HepG2 (cell line): ENCODE results near the gene TOMM6. TPM values are rescaled to one million over a fixed set of nuclear protein-coding genes. Genes with fewer than 3 reads are reported as not detected.

Source experiments
- CBX5 ChIP-seq: sonication (generic); formaldehyde crosslinking; IDR thresholded peaks from 2 replicates; pipeline ENCODE4 v1.4.0; 2020; ENCODE audit warnings: missing genetic modification reagents, borderline replicate concordance
- CHD2 ChIP-seq: IDR thresholded peaks from 2 replicates; pipeline ENCODE4 v1.6.1; 2011; ENCODE audit warnings: low read depth, low read length, improper control_type of control experiment
- FOXK2 ChIP-seq: fragments of 450-650 bp; IDR thresholded peaks from 2 replicates; pipeline ENCODE4 v1.6.1; 2016
- IRX3 ChIP-seq: sonication (generic); formaldehyde crosslinking; IDR thresholded peaks from 2 replicates; pipeline ENCODE4 v1.8.1; 2023; ENCODE audit warnings: mild to moderate bottlenecking, low read depth, missing genetic modification reagents, borderline replicate concordance
- KDM2A ChIP-seq: sonication (generic); formaldehyde crosslinking; IDR thresholded peaks from 2 replicates; pipeline ENCODE4 v1.4.0; 2020; ENCODE audit warnings: low read depth, missing genetic modification reagents, borderline replicate concordance
- KDM4B ChIP-seq: sonication (generic); formaldehyde crosslinking; IDR thresholded peaks from 2 replicates; pipeline ENCODE4 v1.4.0; 2020; ENCODE audit warnings: missing genetic modification reagents
- MAZ ChIP-seq, 2 experiments: sonication (generic) in 1 of 2; formaldehyde crosslinking in 1 of 2; IDR thresholded peaks; 2 replicates each; pipeline versions ENCODE4 v1.5.0 to v1.6.1; 2012 to 2020; ENCODE audit warnings: low read depth in 2 of 2, mild to moderate bottlenecking in 2 of 2, borderline replicate concordance in 1 of 2, improper control_type of control experiment in 1 of 2, low read length in 1 of 2, missing genetic modification reagents in 1 of 2, moderate library complexity in 1 of 2
- POLR2AphosphoS5 ChIP-seq: IDR thresholded peaks from 2 replicates; pipeline ENCODE4 v1.6.1; 2012; ENCODE audit warnings: low read depth, low read length
- RAD51 ChIP-seq: fragments of 450-650 bp; IDR thresholded peaks from 2 replicates; pipeline ENCODE4 v1.6.1; 2016; ENCODE audit warnings: borderline replicate concordance
- RFX5 ChIP-seq: IDR thresholded peaks from 2 replicates; pipeline ENCODE4 v1.6.1; 2011; ENCODE audit warnings: low read depth, low read length, improper control_type of control experiment
- RXRB ChIP-seq: IDR thresholded peaks from 2 replicates; pipeline ENCODE4 v1.6.1; 2016; ENCODE audit warnings: borderline replicate concordance, missing genetic modification reagents, missing compliant biosample characterization
- SAFB2 ChIP-seq: sonication (generic); formaldehyde crosslinking; IDR thresholded peaks from 2 replicates; pipeline ENCODE4 v1.5.1; 2020; ENCODE audit warnings: missing genetic modification reagents, low read depth, mild to moderate bottlenecking, borderline replicate concordance
- SATB2 ChIP-seq: sonication (generic); formaldehyde crosslinking; IDR thresholded peaks from 2 replicates; pipeline ENCODE4 v1.5.0; 2020; ENCODE audit warnings: missing genetic modification reagents
- TCF7 ChIP-seq: sonication (generic); IDR thresholded peaks from 2 replicates; pipeline ENCODE4 v1.6.1; 2016; ENCODE audit warnings: antibody characterized with exemption, low read depth
- TMF1 ChIP-seq: sonication (generic); formaldehyde crosslinking; IDR thresholded peaks from 2 replicates; pipeline ENCODE4 v1.8.1; 2022; ENCODE audit warnings: low read depth, missing genetic modification reagents
- TP53 ChIP-seq: sonication (generic); formaldehyde crosslinking; conservative IDR thresholded peaks from 2 replicates; pipeline ENCODE4 v1.4.0; 2020; ENCODE audit warnings: missing genetic modification reagents
- TSC22D2 ChIP-seq: sonication (generic); formaldehyde crosslinking; IDR thresholded peaks from 2 replicates; pipeline ENCODE4 v1.5.1; 2020; ENCODE audit warnings: missing genetic modification reagents, mild to moderate bottlenecking, borderline replicate concordance
- ZNF24 ChIP-seq: fragments of 450-650 bp; IDR thresholded peaks from 2 replicates; pipeline ENCODE4 v1.6.1; 2017; ENCODE audit warnings: antibody characterized with exemption, mild to moderate bottlenecking
- ZNF841 ChIP-seq: sonication (generic); formaldehyde crosslinking; IDR thresholded peaks from 2 replicates; pipeline ENCODE4 v1.8.1; 2023; ENCODE audit warnings: missing genetic modification reagents, borderline replicate concordance
- polyA plus RNA-seq, 8 experiments: library from polyadenylated mRNA; depleted of rRNA in 3 of 8; stranded (reverse) in 7 of 8; unstranded in 1 of 8; fragments of >200 nt; fragmentation: Illumina TruSeq in 4 of 8; extraction: Trizol in 4 of 8; gene quantifications; 2 replicates each; pipeline versions ENCODE4 v1.2.1 to v1.2.3, GENCODE V29; 2011 to 2016; ENCODE audit warnings: low read depth in 4 of 8, missing spikeins in 1 of 8, mixed read lengths in 1 of 8; ENCODE audit not compliant: insufficient read depth in 1 of 8
- total RNA-seq, 5 experiments: library from RNA; depleted of rRNA; stranded (reverse); fragments of >200 nt; fragmentation: Illumina TruSeq; extraction: Trizol; gene quantifications; 2 replicates each; pipeline ENCODE4 v1.2.3, GENCODE V29; 2016; ENCODE audit warnings: low read depth in 1 of 5
- TF ChIP-seq, protein P1 (sequence below): sonication (generic); formaldehyde crosslinking; IDR thresholded peaks from 2 replicates; pipeline ENCODE4 v1.4.0; 2020; ENCODE audit warnings: missing genetic modification reagents
- TF ChIP-seq, protein P2 (sequence below): sonication (generic); formaldehyde crosslinking; conservative IDR thresholded peaks from 2 replicates; pipeline ENCODE4 v1.8.0; 2022; ENCODE audit warnings: low read depth, missing genetic modification reagents
- TF ChIP-seq, protein P3 (sequence below): sonication (generic); formaldehyde crosslinking; IDR thresholded peaks from 2 replicates; pipeline ENCODE4 v1.5.1; 2020; ENCODE audit warnings: missing genetic modification reagents, mild to moderate bottlenecking, borderline replicate concordance
- TF ChIP-seq, protein P4 (sequence below): sonication (generic); formaldehyde crosslinking; IDR thresholded peaks from 2 replicates; pipeline ENCODE4 v1.9.0; 2022; ENCODE audit warnings: low read depth, missing genetic modification reagents

Gene TOMM6
- total and polyA plus RNA-seq, 2 of the 13 experiments (the other 11 are each of a cell fraction or from before 2014, with no cell fraction given), result 320 to 321 TPM

DNA sequence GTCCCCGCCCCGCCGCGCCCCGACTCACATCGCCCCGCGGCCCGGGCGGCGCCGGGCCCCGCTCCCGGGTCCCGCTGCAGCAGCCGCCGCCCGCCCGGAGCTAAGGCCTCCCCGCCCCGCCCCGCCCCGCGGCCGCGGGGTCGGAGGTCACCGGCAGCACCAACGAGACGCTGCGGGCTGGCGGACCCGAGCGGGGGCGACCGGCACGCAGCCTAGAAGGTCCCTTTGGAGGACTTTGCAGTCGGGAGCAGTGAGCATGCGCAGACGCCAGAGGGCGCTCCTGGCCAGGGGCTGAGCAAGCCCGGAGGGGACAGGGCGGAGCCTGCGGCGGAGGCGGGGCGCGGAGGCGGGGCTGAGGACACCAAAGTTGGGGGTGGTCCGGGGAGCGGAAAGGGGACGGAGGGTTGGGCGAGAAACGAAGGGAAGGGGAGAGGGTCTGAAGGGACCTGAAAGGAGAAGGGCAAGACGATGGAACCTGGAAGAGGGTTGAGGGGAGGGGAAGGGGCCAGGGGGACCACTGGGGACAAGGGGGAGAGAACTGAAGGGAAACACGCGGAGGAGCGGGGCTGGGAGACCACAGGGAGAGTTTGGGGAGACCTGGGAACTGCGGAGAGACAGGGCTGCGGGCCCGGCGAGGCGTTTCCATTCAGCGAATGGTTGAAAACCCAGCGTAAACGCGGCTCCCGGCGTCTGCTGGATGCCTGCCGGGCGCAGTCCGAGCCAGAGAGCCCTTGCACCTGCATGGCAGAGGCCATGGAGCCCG is 7.5 kb upstream of the TOMM6 start, which contains the start of gene FRS3 (continued):
- TF ChIP-seq TCF7, result no peak
- TF ChIP-seq SATB2 (CRISPR knock-in tag), result no peak
- TF ChIP-seq RFX5, result 0 out of 2 replicates have a peak, but pooled peaks have one; percentile 11
- TF ChIP-seq, protein P1, sequence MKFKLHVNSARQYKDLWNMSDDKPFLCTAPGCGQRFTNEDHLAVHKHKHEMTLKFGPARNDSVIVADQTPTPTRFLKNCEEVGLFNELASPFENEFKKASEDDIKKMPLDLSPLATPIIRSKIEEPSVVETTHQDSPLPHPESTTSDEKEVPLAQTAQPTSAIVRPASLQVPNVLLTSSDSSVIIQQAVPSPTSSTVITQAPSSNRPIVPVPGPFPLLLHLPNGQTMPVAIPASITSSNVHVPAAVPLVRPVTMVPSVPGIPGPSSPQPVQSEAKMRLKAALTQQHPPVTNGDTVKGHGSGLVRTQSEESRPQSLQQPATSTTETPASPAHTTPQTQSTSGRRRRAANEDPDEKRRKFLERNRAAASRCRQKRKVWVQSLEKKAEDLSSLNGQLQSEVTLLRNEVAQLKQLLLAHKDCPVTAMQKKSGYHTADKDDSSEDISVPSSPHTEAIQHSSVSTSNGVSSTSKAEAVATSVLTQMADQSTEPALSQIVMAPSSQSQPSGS (CRISPR knock-in tag), result peak; percentile 83
- TF ChIP-seq KDM2A (CRISPR knock-in tag), result peak; percentile 95
- peak; percentile 34; the same call in 1 of the 2 replicates for TF ChIP-seq TSC22D2 (CRISPR knock-in tag)
- TF ChIP-seq, protein P2, sequence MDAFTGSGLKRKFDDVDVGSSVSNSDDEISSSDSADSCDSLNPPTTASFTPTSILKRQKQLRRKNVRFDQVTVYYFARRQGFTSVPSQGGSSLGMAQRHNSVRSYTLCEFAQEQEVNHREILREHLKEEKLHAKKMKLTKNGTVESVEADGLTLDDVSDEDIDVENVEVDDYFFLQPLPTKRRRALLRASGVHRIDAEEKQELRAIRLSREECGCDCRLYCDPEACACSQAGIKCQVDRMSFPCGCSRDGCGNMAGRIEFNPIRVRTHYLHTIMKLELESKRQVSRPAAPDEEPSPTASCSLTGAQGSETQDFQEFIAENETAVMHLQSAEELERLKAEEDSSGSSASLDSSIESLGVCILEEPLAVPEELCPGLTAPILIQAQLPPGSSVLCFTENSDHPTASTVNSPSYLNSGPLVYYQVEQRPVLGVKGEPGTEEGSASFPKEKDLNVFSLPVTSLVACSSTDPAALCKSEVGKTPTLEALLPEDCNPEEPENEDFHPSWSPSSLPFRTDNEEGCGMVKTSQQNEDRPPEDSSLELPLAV (CRISPR knock-in tag), result no peak
- TF ChIP-seq TMF1, result 0 out of 2 replicates have a peak, but pooled peaks have one; percentile 55
- peak; percentile 97 for TF ChIP-seq MAZ (IDR thresholded peaks at IDR 0.05; ENCODE audit: borderline replicate concordance, low read depth, low read length)
- peak; percentile 99 for TF ChIP-seq MAZ (CRISPR knock-in tag; IDR thresholded peaks at IDR 0.05; ENCODE audit: low read depth)
- no peak; the same call in 1 of the 2 replicates for TF ChIP-seq TP53 (CRISPR knock-in tag)
- TF ChIP-seq KDM4B (CRISPR knock-in tag), result peak; percentile 92
- TF ChIP-seq, protein P3, sequence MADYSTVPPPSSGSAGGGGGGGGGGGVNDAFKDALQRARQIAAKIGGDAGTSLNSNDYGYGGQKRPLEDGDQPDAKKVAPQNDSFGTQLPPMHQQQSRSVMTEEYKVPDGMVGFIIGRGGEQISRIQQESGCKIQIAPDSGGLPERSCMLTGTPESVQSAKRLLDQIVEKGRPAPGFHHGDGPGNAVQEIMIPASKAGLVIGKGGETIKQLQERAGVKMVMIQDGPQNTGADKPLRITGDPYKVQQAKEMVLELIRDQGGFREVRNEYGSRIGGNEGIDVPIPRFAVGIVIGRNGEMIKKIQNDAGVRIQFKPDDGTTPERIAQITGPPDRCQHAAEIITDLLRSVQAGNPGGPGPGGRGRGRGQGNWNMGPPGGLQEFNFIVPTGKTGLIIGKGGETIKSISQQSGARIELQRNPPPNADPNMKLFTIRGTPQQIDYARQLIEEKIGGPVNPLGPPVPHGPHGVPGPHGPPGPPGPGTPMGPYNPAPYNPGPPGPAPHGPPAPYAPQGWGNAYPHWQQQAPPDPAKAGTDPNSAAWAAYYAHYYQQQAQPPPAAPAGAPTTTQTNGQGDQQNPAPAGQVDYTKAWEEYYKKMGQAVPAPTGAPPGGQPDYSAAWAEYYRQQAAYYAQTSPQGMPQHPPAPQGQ (CRISPR knock-in tag), result no peak
- TF ChIP-seq IRX3 (CRISPR knock-in tag), result no peak; the same call in 1 of the 2 replicates
- TF ChIP-seq CHD2, result peak; percentile 58; the same call in 1 of the 2 replicates
- TF ChIP-seq, protein P4, sequence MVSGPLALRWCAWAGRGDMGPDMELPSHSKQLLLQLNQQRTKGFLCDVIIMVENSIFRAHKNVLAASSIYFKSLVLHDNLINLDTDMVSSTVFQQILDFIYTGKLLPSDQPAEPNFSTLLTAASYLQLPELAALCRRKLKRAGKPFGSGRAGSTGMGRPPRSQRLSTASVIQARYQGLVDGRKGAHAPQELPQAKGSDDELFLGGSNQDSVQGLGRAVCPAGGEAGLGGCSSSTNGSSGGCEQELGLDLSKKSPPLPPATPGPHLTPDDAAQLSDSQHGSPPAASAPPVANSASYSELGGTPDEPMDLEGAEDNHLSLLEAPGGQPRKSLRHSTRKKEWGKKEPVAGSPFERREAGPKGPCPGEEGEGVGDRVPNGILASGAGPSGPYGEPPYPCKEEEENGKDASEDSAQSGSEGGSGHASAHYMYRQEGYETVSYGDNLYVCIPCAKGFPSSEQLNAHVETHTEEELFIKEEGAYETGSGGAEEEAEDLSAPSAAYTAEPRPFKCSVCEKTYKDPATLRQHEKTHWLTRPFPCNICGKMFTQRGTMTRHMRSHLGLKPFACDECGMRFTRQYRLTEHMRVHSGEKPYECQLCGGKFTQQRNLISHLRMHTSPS, result 0 out of 2 replicates have a peak, but pooled peaks have one; percentile 42
- TF ChIP-seq ZNF841, result no peak
- peak; percentile 87; the same call in 1 of the 2 replicates for TF ChIP-seq SAFB2 (CRISPR knock-in tag)
- TF ChIP-seq RXRB (CRISPR knock-in tag), result peak; percentile 74; the same call in 1 of the 2 replicates
- no peak for TF ChIP-seq FOXK2
- peak; percentile 89 for TF ChIP-seq CBX5
- TF ChIP-seq POLR2AphosphoS5, result peak; percentile 75
- no peak for TF ChIP-seq RAD51
- TF ChIP-seq ZNF24, result 0 out of 2 replicates have a peak, but pooled peaks have one; percentile 54
